ENCODE results near the gene MORN1.

MORN1 gene

DNA sequence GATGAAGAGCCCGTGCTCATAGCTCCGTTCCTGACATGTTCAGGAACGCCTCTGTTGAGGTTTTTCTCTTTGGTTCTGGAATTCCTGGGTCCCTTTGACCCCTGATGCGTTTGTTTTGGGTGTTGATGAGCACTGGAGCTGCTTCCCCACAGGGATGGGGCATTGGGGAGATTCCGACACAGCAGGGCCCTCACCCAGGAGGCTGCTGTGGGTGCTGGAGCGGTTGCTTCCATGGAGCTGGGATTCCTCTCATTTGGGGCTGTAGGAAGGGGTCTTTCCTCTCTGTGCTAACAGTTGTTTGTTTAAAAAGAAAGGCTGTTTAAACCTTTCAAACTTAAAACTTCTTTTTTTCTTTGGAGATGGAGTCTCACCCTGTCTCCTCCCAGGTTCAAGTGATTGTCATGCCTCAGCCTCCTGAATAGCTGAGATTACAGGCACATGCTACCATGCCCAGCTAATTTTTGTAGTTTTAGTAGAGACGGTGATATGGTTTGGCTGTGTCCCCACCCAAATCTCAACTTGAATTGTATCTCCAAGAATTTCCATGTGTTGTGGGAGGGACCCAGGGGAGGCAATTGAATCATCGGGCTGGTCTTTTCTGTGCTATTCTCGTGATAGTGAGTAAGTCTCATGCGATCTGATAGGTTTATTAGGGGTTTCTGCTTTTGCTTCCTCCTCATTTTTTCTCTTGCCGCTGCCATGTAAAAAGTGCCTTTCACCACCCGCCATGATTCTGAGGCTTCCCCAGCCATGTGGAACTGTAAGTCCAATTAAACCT lies 114.4 kb downstream of the MORN1 start:
- H3K9ac ChIP-seq (ENCODE audit: low read length) = no peak overlapping the region
- no peaks in the 10 kb centered on the region for H3K4me1 ChIP-seq (ENCODE audit: insufficient read depth, low read length, severe bottlenecking)
- H3K4me3 ChIP-seq (ENCODE audit: low read depth, low read length, poor library complexity, severe bottlenecking) = no peak overlapping the region
- no peak overlapping the region for H2AFZ ChIP-seq (ENCODE audit: low read length)
- H3F3A ChIP-seq (ENCODE audit: insufficient read depth, low read length) = no peaks in the 10 kb centered on the region
- H3K27ac ChIP-seq (ENCODE audit: low read depth, low read length, poor library complexity, severe bottlenecking) = no peak overlapping the region
- H3K79me2 ChIP-seq (ENCODE audit: insufficient read depth, low read length) = no peaks in the 10 kb centered on the region
- H3K9me2 ChIP-seq (ENCODE audit: low read depth, low read length) = no peaks in the 10 kb centered on the region
- no peak for TF ChIP-seq EZH2 (IDR thresholded peaks at IDR 0.05; ENCODE audit: borderline replicate concordance, low read length)
- TF ChIP-seq, protein P1, sequence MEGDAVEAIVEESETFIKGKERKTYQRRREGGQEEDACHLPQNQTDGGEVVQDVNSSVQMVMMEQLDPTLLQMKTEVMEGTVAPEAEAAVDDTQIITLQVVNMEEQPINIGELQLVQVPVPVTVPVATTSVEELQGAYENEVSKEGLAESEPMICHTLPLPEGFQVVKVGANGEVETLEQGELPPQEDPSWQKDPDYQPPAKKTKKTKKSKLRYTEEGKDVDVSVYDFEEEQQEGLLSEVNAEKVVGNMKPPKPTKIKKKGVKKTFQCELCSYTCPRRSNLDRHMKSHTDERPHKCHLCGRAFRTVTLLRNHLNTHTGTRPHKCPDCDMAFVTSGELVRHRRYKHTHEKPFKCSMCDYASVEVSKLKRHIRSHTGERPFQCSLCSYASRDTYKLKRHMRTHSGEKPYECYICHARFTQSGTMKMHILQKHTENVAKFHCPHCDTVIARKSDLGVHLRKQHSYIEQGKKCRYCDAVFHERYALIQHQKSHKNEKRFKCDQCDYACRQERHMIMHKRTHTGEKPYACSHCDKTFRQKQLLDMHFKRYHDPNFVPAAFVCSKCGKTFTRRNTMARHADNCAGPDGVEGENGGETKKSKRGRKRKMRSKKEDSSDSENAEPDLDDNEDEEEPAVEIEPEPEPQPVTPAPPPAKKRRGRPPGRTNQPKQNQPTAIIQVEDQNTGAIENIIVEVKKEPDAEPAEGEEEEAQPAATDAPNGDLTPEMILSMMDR (IDR thresholded peaks at IDR 0.05; ENCODE audit: low read length) = no peak
- no peaks in the 10 kb centered on the region for H3K36me3 ChIP-seq (ENCODE audit: insufficient read depth, low read length)
- H4K20me1 ChIP-seq (ENCODE audit: insufficient read depth, low read length) = no peaks in the 10 kb centered on the region
- no peaks in the 10 kb centered on the region for H3K9me3 ChIP-seq (ENCODE audit: low read length)
- H3K27me3 ChIP-seq (ENCODE audit: insufficient read depth, low read length) = no peaks in the 10 kb centered on the region
- H3K4me2 ChIP-seq (ENCODE audit: low read length) = no peak overlapping the region

DNA sequence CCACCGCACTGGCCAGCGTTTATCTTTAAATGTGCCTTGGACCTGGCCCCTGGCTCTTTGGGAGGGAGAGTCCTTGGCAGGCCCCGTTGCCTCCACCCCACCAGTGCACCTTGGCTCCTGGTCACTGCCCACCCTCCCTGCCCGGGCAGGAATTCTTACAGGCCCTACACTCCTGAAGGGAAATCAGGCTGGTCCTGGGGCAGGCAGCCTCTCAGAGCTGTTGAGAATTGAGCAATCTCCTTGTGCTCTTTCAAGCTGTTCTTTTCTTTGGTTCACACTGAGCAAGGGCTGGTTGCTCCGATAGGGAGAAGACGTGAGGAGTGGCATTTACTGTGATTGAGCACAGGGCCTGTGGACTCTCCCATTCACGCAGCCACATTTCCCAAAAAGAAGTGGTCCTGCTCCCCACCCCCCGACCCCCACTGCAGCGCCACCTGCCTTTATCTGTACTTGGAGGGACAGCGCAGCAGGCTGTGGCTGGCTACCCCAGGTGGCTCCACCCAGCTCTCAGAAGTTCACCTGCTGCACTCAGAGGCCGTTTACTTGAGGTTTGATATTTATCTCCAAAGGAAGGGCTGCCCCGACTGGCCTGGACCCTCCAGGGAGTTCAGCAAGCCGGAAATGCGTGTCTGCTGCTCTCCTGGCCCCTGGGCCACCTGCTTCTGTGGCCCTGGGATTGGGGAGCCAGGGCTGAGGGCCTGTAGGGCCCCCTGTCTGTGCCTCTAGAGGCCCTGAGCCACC lies 115.4 kb downstream of the MORN1 start:
- no peaks in the 10 kb centered on the region for H4K20me1 ChIP-seq (ENCODE audit: insufficient read depth, low read length)
- H3F3A ChIP-seq (ENCODE audit: insufficient read depth, low read length) = no peaks in the 10 kb centered on the region
- no peak overlapping the region for H3K27ac ChIP-seq (ENCODE audit: low read depth, low read length, poor library complexity, severe bottlenecking)
- H3K4me2 ChIP-seq (ENCODE audit: low read length) = no peak overlapping the region
- H3K9ac ChIP-seq (ENCODE audit: low read length) = no peak overlapping the region
- H3K79me2 ChIP-seq (ENCODE audit: insufficient read depth, low read length) = no peaks in the 10 kb centered on the region
- no peaks in the 10 kb centered on the region for H3K36me3 ChIP-seq (ENCODE audit: insufficient read depth, low read length)
- H3K9me2 ChIP-seq (ENCODE audit: low read depth, low read length) = no peaks in the 10 kb centered on the region
- no peaks in the 10 kb centered on the region for H3K4me1 ChIP-seq (ENCODE audit: insufficient read depth, low read length, severe bottlenecking)
- TF ChIP-seq EZH2 (IDR thresholded peaks at IDR 0.05; ENCODE audit: borderline replicate concordance, low read length) = no peak
- TF ChIP-seq, protein P1 (IDR thresholded peaks at IDR 0.05; ENCODE audit: low read length) = no peak
- no peak overlapping the region for H2AFZ ChIP-seq (ENCODE audit: low read length)
- no peaks in the 10 kb centered on the region for H3K27me3 ChIP-seq (ENCODE audit: insufficient read depth, low read length)
- no peak overlapping the region for H3K4me3 ChIP-seq (ENCODE audit: low read depth, low read length, poor library complexity, severe bottlenecking)
- H3K9me3 ChIP-seq (ENCODE audit: low read length) = no peaks in the 10 kb centered on the region

DNA sequence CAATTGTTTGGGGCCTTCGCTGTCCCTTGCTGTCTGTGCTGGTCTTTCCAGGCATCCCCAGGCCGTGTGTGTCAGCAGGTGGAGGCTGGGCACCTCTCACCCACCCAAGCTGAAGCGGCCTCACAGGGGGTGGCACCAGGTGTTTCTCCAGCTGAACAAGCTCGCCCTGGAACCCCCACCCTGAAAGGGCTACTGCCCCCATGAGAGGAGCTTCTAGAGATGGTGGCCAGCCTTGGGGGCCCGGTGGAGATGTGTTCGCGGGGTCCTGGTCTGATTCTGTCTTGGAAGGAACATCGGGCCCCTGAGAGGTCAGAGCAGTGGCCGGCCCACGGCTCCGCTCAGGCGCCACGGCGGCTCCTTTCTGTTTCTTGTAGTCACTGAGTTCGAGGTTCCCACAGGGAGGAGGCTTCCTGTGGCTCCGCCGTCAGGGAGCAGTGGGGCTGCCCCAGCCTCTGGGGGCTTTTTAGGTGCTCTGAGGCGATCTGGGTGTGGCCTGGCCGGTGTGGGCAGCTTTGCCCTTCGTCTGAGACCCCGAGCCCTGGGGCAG lies 116.4 kb downstream of the MORN1 start:
- Histone ChIP-seq H3K4me3 (ENCODE audit: low read depth, low read length, poor library complexity, severe bottlenecking) (no peak overlapping the region), H3K27ac (ENCODE audit: low read depth, low read length, poor library complexity, severe bottlenecking) (no peak overlapping the region), H2AFZ (ENCODE audit: low read length) (no peak overlapping the region), H3K9me2 (ENCODE audit: low read depth, low read length) (no peaks in the 10 kb centered on the region), H3K9ac (ENCODE audit: low read length) (no peak overlapping the region), H3K27me3 (ENCODE audit: insufficient read depth, low read length) (no peaks in the 10 kb centered on the region), H3K4me1 (ENCODE audit: insufficient read depth, low read length, severe bottlenecking) (no peaks in the 10 kb centered on the region), H4K20me1 (ENCODE audit: insufficient read depth, low read length) (no peaks in the 10 kb centered on the region), H3F3A (ENCODE audit: insufficient read depth, low read length) (no peaks in the 10 kb centered on the region), H3K9me3 (ENCODE audit: low read length) (no peaks in the 10 kb centered on the region), H3K79me2 (ENCODE audit: insufficient read depth, low read length) (no peaks in the 10 kb centered on the region), H3K4me2 (ENCODE audit: low read length) (no peak overlapping the region), H3K36me3 (ENCODE audit: insufficient read depth, low read length) (no peaks in the 10 kb centered on the region)
- TF ChIP-seq EZH2 (IDR thresholded peaks at IDR 0.05; ENCODE audit: borderline replicate concordance, low read length) = no peak
- TF ChIP-seq, protein P1 (IDR thresholded peaks at IDR 0.05; ENCODE audit: low read length) = no peak

All from OCI-LY1 (cell line).